Parathyroid adenoma (tissue), 2 donors: ENCODE measurements around the gene SKAP1.

Experiments used
- H2AFZ ChIP-seq: fragments of 300-600 bp; sonication (generic); one replicate; pipeline ENCODE4 v1.7.0; 2017; ENCODE audit warnings: antibody characterized with exemption, mild to moderate bottlenecking
- H3K27ac ChIP-seq: fragments of 300-600 bp; sonication (generic); one replicate; pipeline ENCODE4 v1.7.0; 2017
- H3K27me3 ChIP-seq: fragments of 300-600 bp; sonication (generic); one replicate; pipeline ENCODE4 v1.7.0; 2017; ENCODE audit warnings: low read length; ENCODE audit not compliant: control insufficient read depth, insufficient read depth
- H3K36me3 ChIP-seq: fragments of 300-600 bp; sonication (generic); one replicate; pipeline ENCODE4 v1.7.0; 2017; ENCODE audit warnings: low read length; ENCODE audit not compliant: control insufficient read depth, insufficient read depth
- H3K4me1 ChIP-seq: fragments of 300-600 bp; sonication (generic); one replicate; pipeline ENCODE4 v1.7.0; 2017; ENCODE audit warnings: control low read depth
- H3K4me2 ChIP-seq: fragments of 300-600 bp; sonication (generic); one replicate; pipeline ENCODE4 v1.7.0; 2017; ENCODE audit warnings: low read length
- H3K4me3 ChIP-seq: fragments of 300-600 bp; sonication (generic); one replicate; pipeline ENCODE4 v1.7.0; 2017; ENCODE audit warnings: low read depth, low read length
- H3K79me2 ChIP-seq: fragments of 300-600 bp; sonication (generic); one replicate; pipeline ENCODE4 v1.7.0; 2017; ENCODE audit warnings: control low read depth
- H3K9ac ChIP-seq: fragments of 300-600 bp; sonication (generic); one replicate; pipeline ENCODE4 v1.7.0; 2017; ENCODE audit warnings: mild to moderate bottlenecking
- H3K9me3 ChIP-seq: fragments of 300-600 bp; sonication (generic); one replicate; pipeline ENCODE4 v1.7.0; 2017; ENCODE audit warnings: low read length; ENCODE audit not compliant: control insufficient read depth
- TF ChIP-seq, protein P1 (sequence below): fragments of 300-600 bp; sonication (generic); IDR thresholded peaks from one replicate; pipeline ENCODE4 v1.7.0; 2017; ENCODE audit warnings: antibody characterized with exemption, mild to moderate bottlenecking
- donor health status: primary hyperparathyroidism.

Gene SKAP1

DNA sequence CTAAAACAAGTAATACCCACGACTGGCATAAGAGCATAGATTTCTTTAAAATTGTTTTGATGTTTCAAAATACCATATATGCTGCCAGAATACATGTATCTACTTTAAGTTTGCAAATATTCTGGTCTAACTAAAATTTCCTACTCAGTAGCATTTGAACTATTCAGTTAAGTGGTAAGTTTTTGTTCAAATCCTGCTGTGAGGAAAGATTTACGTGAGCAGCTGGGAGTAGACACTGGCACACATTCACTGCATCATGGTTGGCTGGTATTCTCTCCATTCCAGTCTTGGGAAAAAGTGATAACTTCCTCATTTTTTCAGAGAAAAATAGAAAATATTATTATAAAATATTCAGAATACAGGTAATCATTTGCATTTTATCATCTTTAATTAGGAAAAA, 133.6 kb downstream of the SKAP1 start:
- no peaks in the 10 kb centered on the region for H3K9me3 ChIP-seq
- no peaks in the 10 kb centered on the region for H3K79me2 ChIP-seq
- H2AFZ ChIP-seq = no peak overlapping the region
- H3K4me2 ChIP-seq = no peak overlapping the region
- no peaks in the 10 kb centered on the region for H3K36me3 ChIP-seq
- no peak overlapping the region for H3K9ac ChIP-seq
- no peak overlapping the region for H3K4me3 ChIP-seq
- no peaks in the 10 kb centered on the region for H3K4me1 ChIP-seq
- no peak overlapping the region for H3K27ac ChIP-seq
- H3K27me3 ChIP-seq = no peaks in the 10 kb centered on the region
- TF ChIP-seq, protein P1, sequence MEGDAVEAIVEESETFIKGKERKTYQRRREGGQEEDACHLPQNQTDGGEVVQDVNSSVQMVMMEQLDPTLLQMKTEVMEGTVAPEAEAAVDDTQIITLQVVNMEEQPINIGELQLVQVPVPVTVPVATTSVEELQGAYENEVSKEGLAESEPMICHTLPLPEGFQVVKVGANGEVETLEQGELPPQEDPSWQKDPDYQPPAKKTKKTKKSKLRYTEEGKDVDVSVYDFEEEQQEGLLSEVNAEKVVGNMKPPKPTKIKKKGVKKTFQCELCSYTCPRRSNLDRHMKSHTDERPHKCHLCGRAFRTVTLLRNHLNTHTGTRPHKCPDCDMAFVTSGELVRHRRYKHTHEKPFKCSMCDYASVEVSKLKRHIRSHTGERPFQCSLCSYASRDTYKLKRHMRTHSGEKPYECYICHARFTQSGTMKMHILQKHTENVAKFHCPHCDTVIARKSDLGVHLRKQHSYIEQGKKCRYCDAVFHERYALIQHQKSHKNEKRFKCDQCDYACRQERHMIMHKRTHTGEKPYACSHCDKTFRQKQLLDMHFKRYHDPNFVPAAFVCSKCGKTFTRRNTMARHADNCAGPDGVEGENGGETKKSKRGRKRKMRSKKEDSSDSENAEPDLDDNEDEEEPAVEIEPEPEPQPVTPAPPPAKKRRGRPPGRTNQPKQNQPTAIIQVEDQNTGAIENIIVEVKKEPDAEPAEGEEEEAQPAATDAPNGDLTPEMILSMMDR = no peak

DNA sequence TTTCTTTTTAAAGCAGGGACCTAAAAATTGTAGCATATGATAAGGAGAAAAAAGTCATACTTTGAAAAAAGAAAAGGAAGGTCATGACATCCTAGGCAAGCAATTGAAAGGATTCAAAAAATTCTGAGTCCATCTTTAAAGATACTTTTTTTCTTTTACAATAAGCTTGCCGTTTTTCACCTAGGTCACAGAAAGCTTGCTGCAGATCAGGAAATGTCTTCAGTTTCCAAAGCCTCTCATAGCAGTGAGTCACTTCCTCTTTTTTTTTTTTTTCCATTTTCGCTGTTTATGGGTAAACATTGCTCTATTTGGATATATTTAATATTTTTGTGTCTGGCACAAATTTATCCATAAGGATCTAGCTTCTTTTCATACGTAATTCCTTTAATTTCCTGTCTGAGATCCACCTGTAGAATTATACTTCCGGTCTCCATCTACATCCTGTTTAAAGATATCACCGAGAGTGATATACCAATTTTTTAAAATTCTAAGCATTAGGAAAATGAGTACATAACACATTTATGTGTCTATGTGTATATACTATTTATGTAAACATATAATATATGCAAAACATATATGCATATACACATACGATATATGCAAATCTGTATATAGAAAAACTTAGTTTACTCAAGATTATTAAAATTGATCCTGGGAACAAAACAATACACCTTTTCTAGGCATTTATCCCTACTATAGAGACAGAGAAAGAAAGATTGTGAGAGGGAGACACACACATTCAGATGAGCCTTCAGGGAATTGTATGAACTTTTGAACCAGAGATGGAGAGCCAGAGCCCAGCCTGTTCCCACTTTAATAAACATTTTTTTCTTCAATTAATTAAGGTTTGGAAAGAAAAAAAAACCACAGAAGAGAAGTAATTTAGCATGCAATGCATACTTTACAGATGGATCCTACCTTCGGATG, 134.4 kb downstream of the SKAP1 start:
- Histone ChIP-seq H3K9me3 (no peaks in the 10 kb centered on the region), H3K4me3 (no peak overlapping the region), H3K27ac (no peak overlapping the region), H3K36me3 (no peaks in the 10 kb centered on the region), H3K27me3 (no peaks in the 10 kb centered on the region), H3K9ac (no peak overlapping the region), H3K4me1 (no peaks in the 10 kb centered on the region), H3K79me2 (no peaks in the 10 kb centered on the region), H2AFZ (no peak overlapping the region), H3K4me2 (no peak overlapping the region)
- TF ChIP-seq, protein P1 = no peak

DNA sequence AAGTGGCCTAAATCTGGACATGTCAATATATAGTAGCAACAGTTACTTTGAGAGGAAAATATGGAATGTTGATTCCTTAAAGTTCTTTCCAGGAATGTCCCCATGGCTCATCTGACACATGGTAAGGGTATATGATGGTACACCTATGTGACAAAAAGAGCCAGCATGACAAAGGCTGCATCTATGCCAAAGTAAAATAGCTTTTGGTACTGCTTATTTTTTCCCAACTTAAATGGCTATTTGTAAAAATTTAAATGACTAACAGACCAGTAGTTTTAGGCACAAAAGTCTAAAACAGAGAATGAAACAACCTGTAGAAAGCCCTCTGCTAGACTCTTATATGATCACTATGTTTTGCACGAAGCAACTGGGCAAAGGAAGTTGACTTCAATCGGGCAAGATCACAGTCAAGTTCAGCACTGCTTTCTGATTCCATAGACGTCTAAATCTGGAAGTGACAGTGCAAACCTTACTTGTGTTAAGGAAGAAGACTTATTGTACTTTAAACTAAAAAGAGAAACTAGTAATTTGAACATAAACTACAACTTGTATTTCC, 135.1 kb downstream of the SKAP1 start:
- H3K27me3 ChIP-seq = no peaks in the 10 kb centered on the region
- H3K9me3 ChIP-seq = no peaks in the 10 kb centered on the region
- H3K36me3 ChIP-seq = no peaks in the 10 kb centered on the region
- H3K27ac ChIP-seq = no peak overlapping the region
- no peak overlapping the region for H2AFZ ChIP-seq
- H3K79me2 ChIP-seq = no peaks in the 10 kb centered on the region
- H3K9ac ChIP-seq = no peak overlapping the region
- no peaks in the 10 kb centered on the region for H3K4me1 ChIP-seq
- TF ChIP-seq, protein P1 = no peak
- H3K4me2 ChIP-seq = no peak overlapping the region
- H3K4me3 ChIP-seq = no peak overlapping the region

DNA sequence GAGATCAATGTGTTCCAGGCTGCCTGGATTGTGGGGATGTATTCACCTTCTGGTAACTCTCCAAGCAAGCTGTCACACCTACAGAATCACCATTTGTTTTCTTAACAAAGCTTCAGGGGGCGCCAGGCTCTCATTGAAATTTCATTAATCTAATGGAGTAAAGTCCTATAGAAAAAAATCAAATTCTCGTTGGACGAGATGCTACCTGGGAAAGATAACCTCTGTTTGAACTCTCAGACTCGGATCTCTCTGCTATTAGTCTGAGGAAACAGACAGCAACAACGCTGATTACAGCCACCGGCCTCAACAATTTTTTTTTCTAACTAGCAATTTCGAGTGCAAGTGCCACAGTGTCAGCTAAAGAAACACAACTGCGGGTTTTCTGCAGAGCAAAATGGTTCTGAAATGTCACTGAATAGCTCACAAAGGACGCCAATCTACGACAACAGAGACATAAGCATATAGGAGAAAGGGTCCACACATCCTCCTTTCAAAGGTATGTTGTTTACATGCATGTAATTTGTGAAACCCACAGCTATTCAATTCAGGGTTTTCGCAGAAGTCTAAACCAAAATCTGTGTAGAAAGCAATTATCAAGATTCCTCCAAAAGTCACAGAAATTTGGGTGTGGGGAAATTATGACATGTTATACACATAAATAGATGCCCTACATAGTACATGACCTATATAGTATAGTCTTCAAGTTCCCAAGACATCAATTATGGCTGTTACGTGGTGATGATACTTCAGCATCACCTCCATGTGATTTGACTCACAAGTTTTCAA, 135.8 kb downstream of the SKAP1 start:
- no peaks in the 10 kb centered on the region for H3K9me3 ChIP-seq
- H3K4me2 ChIP-seq = no peak overlapping the region
- H3K36me3 ChIP-seq = no peaks in the 10 kb centered on the region
- H3K27ac ChIP-seq = no peak overlapping the region
- TF ChIP-seq, protein P1 = no peak
- no peak overlapping the region for H2AFZ ChIP-seq
- H3K79me2 ChIP-seq = no peaks in the 10 kb centered on the region
- no peak overlapping the region for H3K9ac ChIP-seq
- no peak overlapping the region for H3K4me3 ChIP-seq
- no peaks in the 10 kb centered on the region for H3K4me1 ChIP-seq
- H3K27me3 ChIP-seq = no peaks in the 10 kb centered on the region
